Bronchial epithelial cell (primary cell): ENCODE data around the gene TBCE. TPM values are rescaled to one million over a fixed set of nuclear protein-coding genes. Genes with fewer than 3 reads are reported as not detected.
"Not testable (repeated sequence)": the region's sequence is repeated elsewhere in the genome, so short reads cannot be mapped to it uniquely, and the experiment has no call there.

Experiments
- DNase-seq: peaks from one replicate; pipeline ENCODE4 v3.0.0-alpha.2; 2010; ENCODE audit warnings: low read depth
- FAIRE-seq: peaks from 2 replicates; lab custom pipeline; 2011; peaks lifted over from hg19 to GRCh38; lab: Jason Lieb, UNC
- H3K27me3 ChIP-seq: 2 replicates; pipeline ENCODE4 v1.5.1; 2011; ENCODE audit warnings: low read length; ENCODE audit not compliant: control insufficient read depth, insufficient read depth
- H3K36me3 ChIP-seq: 2 replicates; pipeline ENCODE4 v1.5.1; 2011; ENCODE audit warnings: low read length; ENCODE audit not compliant: control insufficient read depth, insufficient read depth
- H3K4me3 ChIP-seq: 2 replicates; pipeline ENCODE4 v1.5.1; 2011; ENCODE audit warnings: mild to moderate bottlenecking, low read depth, low read length, control low read depth
- total RNA-seq: library from RNA; depleted of rRNA; stranded (reverse); fragments of >200 nt; gene quantifications from 2 replicates; pipeline ENCODE4 v1.2.1, GENCODE V29; 2014
- TF ChIP-seq, protein P1 (sequence below): IDR thresholded peaks from 2 replicates; pipeline ENCODE4 v1.5.1; 2011; ENCODE audit warnings: mild to moderate bottlenecking, moderate library complexity, low read length, control low read depth, inconsistent platforms; ENCODE audit not compliant: insufficient read depth, severe bottlenecking

TBCE gene
- total RNA-seq, 1 donor from 2014 or later, result 25.0 TPM

DNA sequence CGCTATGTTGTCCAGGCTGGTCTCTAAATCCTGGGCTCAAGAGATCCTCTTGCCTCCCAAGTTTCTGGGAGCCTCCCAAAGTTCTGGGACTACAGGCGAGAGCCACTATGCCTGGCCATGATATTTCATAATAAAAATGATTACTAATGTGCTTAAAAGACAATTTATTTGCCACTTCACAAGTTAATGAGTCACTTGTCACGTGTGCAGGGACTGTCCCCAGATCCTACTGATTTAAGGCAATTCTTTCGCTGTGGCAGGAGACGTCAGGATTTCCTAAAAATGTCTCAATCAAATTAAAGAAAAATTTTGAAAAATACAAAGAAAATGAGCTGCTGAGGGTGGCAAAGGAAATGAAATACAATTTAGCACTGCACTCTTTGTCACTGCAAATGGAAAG lies 93.5 kb downstream of the TBCE start:
- Histone ChIP-seq H3K27me3 (no peaks in the 10 kb centered on the region), H3K4me3 (no peak overlapping the region), H3K36me3 (peaks cover 5% of the 10 kb centered on the region)
- FAIRE-seq, result no peak
- no peak for DNase-seq
- TF ChIP-seq, protein P1, sequence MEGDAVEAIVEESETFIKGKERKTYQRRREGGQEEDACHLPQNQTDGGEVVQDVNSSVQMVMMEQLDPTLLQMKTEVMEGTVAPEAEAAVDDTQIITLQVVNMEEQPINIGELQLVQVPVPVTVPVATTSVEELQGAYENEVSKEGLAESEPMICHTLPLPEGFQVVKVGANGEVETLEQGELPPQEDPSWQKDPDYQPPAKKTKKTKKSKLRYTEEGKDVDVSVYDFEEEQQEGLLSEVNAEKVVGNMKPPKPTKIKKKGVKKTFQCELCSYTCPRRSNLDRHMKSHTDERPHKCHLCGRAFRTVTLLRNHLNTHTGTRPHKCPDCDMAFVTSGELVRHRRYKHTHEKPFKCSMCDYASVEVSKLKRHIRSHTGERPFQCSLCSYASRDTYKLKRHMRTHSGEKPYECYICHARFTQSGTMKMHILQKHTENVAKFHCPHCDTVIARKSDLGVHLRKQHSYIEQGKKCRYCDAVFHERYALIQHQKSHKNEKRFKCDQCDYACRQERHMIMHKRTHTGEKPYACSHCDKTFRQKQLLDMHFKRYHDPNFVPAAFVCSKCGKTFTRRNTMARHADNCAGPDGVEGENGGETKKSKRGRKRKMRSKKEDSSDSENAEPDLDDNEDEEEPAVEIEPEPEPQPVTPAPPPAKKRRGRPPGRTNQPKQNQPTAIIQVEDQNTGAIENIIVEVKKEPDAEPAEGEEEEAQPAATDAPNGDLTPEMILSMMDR, result no peak

DNA sequence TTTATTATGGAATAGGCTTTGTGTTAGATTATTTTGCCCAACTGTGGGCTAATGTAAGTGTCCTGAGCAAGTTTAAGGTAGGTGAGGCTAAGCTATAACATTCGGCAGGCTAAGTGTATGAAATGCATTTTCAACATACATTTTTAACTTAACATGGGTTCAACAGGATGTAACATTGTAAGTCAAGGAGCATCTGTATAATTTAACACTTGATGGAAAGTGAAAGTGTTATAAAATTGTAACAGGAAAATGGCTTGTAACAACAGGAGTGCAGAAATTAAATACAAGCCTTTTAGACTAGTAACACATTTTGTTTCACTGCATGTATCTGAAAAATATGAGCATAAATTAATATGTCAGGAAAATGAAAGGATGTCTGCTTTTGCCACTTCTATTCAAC lies 94.7 kb downstream of the TBCE start:
- DNase-seq, result no peak
- Histone ChIP-seq H3K27me3 (no peaks in the 10 kb centered on the region), H3K4me3 (no peak overlapping the region), H3K36me3 (peaks cover 4% of the 10 kb centered on the region)
- TF ChIP-seq, protein P1, result no peak
- no peak for FAIRE-seq

- not testable (repeated sequence) for FAIRE-seq
Observed at GRCh38 chr1:235462832-235463231, 95.6 kb downstream of the TBCE start.

DNA sequence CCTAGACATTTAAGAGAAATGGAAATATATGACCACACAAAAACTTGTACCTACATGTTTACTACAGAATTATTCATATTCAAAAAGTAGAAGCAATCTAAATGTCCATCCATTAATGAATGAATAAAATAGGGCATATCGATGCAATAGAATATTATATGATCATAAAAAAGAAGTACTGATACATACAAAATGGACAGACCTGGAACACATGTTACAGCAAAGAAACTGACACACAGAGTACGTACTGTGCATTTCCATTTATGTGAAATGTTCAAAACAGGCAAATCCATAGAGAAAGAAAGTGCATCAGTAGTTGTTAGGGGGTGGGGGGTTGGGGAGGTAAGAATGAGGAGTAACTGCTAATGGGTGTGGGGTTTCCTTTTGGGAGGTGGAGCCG lies 97.8 kb downstream of the TBCE start:
- DNase-seq, result no peak
- H3K36me3 ChIP-seq, result peaks cover 4% of the 10 kb centered on the region
- no peak for FAIRE-seq

More at GRCh38 chr1:235462832-235463231, 95.6 kb downstream of the TBCE start:
- H3K27me3 ChIP-seq, H3K4me3 ChIP-seq, H3K36me3 ChIP-seq, DNase-seq: not testable (repeated sequence)

DNA sequence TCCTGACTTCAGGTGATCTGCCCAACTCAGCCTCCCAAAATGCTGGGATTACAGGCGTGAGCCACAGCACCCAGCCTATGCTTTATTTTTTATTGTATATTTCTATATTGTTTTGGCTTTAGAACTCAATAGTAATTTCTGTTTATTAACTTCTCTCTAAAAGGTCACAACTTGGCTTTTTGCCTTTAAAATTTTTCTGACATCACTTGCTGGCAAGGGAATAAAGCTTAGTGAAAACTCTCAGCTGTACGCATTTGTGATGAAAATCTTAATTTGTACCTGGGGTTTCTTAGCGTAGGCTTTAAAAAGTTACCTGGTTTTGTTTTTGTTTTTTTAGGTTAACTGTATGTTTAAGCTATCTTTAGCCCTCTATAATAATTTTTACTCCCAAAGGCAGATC lies 100.8 kb downstream of the TBCE start:
- Histone ChIP-seq H3K27me3 (no peaks in the 10 kb centered on the region), H3K4me3 (no peak overlapping the region), H3K36me3 (no peaks in the 10 kb centered on the region)
- TF ChIP-seq, protein P1, result no peak
- FAIRE-seq, result no peak
- DNase-seq, result no peak

More for the DNA sequence above, 97.8 kb downstream of the TBCE start:
- no peak overlapping the region for H3K4me3 ChIP-seq
- H3K27me3 ChIP-seq, result no peaks in the 10 kb centered on the region
- TF ChIP-seq, protein P1, result no peak

- Histone ChIP-seq H3K27me3 (no peaks in the 10 kb centered on the region), H3K4me3 (no peak overlapping the region), H3K36me3 (no peaks in the 10 kb centered on the region)
- DNase-seq, result peak; percentile 91
- TF ChIP-seq, protein P1, result no peak
- peak; percentile 64 for FAIRE-seq
Observed at GRCh38 chr1:235468970-235469369, 101.7 kb downstream of the TBCE start.

DNA sequence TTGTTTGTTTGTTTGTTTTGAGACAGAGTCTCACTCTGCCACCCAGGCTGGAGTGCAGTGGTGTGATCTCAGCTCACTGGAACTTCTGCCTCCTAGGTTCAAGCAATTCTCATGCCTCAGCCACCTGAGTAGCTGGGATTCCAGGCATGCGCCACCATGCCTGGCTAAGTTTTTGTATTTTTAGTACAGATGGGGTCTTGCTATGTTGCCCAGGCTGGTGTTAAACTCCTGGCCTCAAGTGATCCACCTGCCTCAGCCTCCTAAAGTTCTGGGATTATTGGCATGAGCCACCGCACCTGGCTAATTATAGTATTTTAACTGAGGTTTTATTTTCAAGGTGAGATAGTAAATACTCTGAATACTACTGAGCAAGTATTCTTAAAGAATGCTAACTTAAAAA lies 102.7 kb downstream of the TBCE start:
- H3K27me3 ChIP-seq, H3K4me3 ChIP-seq, FAIRE-seq: not testable (repeated sequence)

More for the DNA sequence above, 102.7 kb downstream of the TBCE start:
- not testable (repeated sequence) for H3K36me3 ChIP-seq, DNase-seq
